ENCODE measurements around the gene LBHD2.

DNA sequence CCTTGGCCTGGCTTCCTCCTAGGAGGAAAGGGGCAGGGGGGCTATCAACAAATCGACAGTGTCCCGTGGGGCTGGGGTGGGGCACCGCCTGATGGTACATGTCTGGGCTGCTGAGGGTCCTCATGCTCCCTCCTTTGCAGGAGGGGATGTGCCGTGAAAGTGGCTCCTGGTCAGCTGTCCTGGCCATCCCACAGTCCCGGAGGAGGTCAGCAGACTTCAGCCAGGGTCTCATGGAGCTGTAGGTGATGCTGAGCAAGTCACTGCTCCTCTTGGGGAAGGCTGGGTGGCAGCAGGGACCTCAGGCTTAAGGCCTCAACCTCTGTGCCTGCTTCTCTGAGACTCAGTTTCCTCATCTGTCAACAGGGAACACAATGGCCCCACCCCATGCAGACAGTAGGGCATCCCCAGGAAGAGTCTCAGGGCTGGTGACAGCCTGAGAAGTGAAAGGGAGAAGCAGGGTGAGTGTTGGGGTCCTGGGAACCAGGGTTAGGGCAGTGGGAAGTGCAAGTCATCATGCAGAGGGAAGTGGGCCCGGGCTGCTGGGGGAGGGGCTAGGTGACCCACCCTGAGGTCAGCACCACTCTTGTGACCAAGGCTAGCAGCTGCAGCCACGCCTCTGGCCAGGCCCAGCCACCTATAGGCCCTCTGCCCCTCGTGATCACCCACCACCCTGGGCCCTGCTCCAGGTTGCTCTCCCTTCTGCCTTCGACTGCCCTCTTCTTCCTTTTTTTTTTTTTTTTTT is 34.8 kb downstream of the LBHD2 start:
- TF ChIP-seq POLR2A (IDR thresholded peaks at IDR 0.05): no peak
- TF ChIP-seq, protein P1, sequence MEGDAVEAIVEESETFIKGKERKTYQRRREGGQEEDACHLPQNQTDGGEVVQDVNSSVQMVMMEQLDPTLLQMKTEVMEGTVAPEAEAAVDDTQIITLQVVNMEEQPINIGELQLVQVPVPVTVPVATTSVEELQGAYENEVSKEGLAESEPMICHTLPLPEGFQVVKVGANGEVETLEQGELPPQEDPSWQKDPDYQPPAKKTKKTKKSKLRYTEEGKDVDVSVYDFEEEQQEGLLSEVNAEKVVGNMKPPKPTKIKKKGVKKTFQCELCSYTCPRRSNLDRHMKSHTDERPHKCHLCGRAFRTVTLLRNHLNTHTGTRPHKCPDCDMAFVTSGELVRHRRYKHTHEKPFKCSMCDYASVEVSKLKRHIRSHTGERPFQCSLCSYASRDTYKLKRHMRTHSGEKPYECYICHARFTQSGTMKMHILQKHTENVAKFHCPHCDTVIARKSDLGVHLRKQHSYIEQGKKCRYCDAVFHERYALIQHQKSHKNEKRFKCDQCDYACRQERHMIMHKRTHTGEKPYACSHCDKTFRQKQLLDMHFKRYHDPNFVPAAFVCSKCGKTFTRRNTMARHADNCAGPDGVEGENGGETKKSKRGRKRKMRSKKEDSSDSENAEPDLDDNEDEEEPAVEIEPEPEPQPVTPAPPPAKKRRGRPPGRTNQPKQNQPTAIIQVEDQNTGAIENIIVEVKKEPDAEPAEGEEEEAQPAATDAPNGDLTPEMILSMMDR (IDR thresholded peaks at IDR 0.05): no peak

All from vagina (tissue), 2 donors.